IMR-90 (cell line): ENCODE results near the gene YLPM1. TPM values are rescaled to one million over a fixed set of nuclear protein-coding genes. Genes with fewer than 3 reads are reported as not detected.

Source experiments
- ATAC-seq: fragments of 200-7000 bp; cut with Tn5 transposase; 2 replicates; pipeline ENCODE4 v1.9.1; 2020; ENCODE audit warnings: low read depth, mild to moderate bottlenecking, moderate library complexity
- BruUV-seq: library from RNA; stranded (reverse); fragments of 400-500 nt; replicated peaks from 2 replicates; lab custom pipeline; 2021; lab: Mats Ljungman, UMichigan
- CTCF ChIA-PET: fragments of 300-600 bp; formaldehyde crosslinking; extraction: SDS; loops from one replicate; lab custom pipeline; 2021; ENCODE audit warnings: antibody characterized with exemption; lab: Yijun Ruan, JAX
- POLR2A ChIA-PET: fragments of 300-600 bp; sonication (Branson Sonifier 250); formaldehyde crosslinking; loops from one replicate; lab custom pipeline; 2022; ENCODE audit warnings: antibody characterized with exemption; ENCODE audit not compliant: unreplicated experiment; lab: Charles Lee
- DNase-seq: peaks from one replicate; pipeline ENCODE4 v3.0.0; 2013
- H2AFZ ChIP-seq: replicated peaks from 2 replicates; pipeline ENCODE3; 2013; ENCODE audit warnings: low read length, mild to moderate bottlenecking; ENCODE audit not compliant: poor library complexity
- H2AK5ac ChIP-seq: 2 replicates; pipeline ENCODE4 v1.6.1; 2013; ENCODE audit warnings: low read depth, low read length, inconsistent platforms
- H2AK9ac ChIP-seq: replicated peaks from 2 replicates; pipeline ENCODE3; 2013; ENCODE audit warnings: mild to moderate bottlenecking, low read depth, low read length, moderate library complexity; ENCODE audit not compliant: poor library complexity
- H2BK120ac ChIP-seq: 2 replicates; pipeline ENCODE4 v1.6.1; 2013; ENCODE audit warnings: low read depth, low read length, inconsistent platforms
- H2BK15ac ChIP-seq: 3 replicates; pipeline ENCODE4 v1.6.1; 2013; ENCODE audit warnings: low read depth, low read length, inconsistent platforms
- H2BK20ac ChIP-seq: 2 replicates; pipeline ENCODE4 v1.6.1; 2013; ENCODE audit warnings: low read depth, mild to moderate bottlenecking, inconsistent platforms, low read length, moderate library complexity
- H2BK5ac ChIP-seq: 2 replicates; pipeline ENCODE4 v1.6.1; 2013; ENCODE audit warnings: mild to moderate bottlenecking, low read depth, low read length, inconsistent platforms; ENCODE audit not compliant: poor library complexity, severe bottlenecking
- H3K14ac ChIP-seq: replicated peaks from 2 replicates; pipeline ENCODE4 v1.6.1; 2013; ENCODE audit warnings: low read depth, low read length, inconsistent platforms
- H3K18ac ChIP-seq: 2 replicates; pipeline ENCODE4 v1.6.1; 2013; ENCODE audit warnings: low read depth, low read length, control low read depth
- H3K23ac ChIP-seq: 2 replicates; pipeline ENCODE4 v1.6.1; 2013; ENCODE audit warnings: low read depth, low read length, inconsistent platforms
- H3K27ac ChIP-seq: 2 replicates; pipeline ENCODE4 v1.5.1; 2013; ENCODE audit warnings: mild to moderate bottlenecking, control low read depth, low read length; ENCODE audit not compliant: insufficient read depth
- H3K27me3 ChIP-seq: 2 replicates; pipeline ENCODE4 v1.6.1; 2013; ENCODE audit warnings: low read length; ENCODE audit not compliant: control insufficient read depth, insufficient read depth
- H3K36me3 ChIP-seq: 2 replicates; pipeline ENCODE4 v1.6.1; 2013; ENCODE audit warnings: low read length, mixed read lengths; ENCODE audit not compliant: control insufficient read depth, insufficient read depth
- H3K4ac ChIP-seq: 2 replicates; pipeline ENCODE4 v1.6.1; 2013; ENCODE audit warnings: low read depth, low read length, inconsistent platforms
- H3K4me1 ChIP-seq: 2 replicates; pipeline ENCODE4 v1.6.1; 2013; ENCODE audit warnings: low read length, mixed read lengths; ENCODE audit not compliant: control insufficient read depth, insufficient read depth
- H3K4me2 ChIP-seq: 2 replicates; pipeline ENCODE4 v1.6.1; 2013; ENCODE audit warnings: low read depth, mild to moderate bottlenecking, control low read depth, low read length, moderate library complexity
- H3K4me3 ChIP-seq: 2 replicates; pipeline ENCODE4 v1.5.1; 2013; ENCODE audit warnings: low read depth, mild to moderate bottlenecking, control low read depth, low read length, moderate library complexity; ENCODE audit not compliant: insufficient read depth
- H3K56ac ChIP-seq: 2 replicates; pipeline ENCODE4 v1.6.1; 2013; ENCODE audit warnings: low read length, inconsistent platforms; ENCODE audit not compliant: insufficient read depth; ENCODE audit errors: extremely low read depth
- H3K79me1 ChIP-seq, 2 experiments: 2 replicates each; pipeline ENCODE4 v1.6.1; 2013; ENCODE audit warnings: low read length in 2 of 2, inconsistent platforms in 1 of 2, low read depth in 1 of 2
- H3K9ac ChIP-seq: 2 replicates; pipeline ENCODE4 v1.6.1; 2013; ENCODE audit warnings: low read depth, low read length, control low read depth
- H3K9me1 ChIP-seq: 2 replicates; pipeline ENCODE4 v1.6.1; 2013; ENCODE audit warnings: low read length, inconsistent platforms; ENCODE audit not compliant: insufficient read depth
- H3K9me3 ChIP-seq: 2 replicates; pipeline ENCODE4 v1.6.1; 2013; ENCODE audit warnings: low read length; ENCODE audit not compliant: control insufficient read depth, insufficient read depth
- H4K20me1 ChIP-seq: 2 replicates; pipeline ENCODE4 v1.6.1; 2013; ENCODE audit warnings: low read length, inconsistent platforms; ENCODE audit not compliant: insufficient read depth
- H4K5ac ChIP-seq: 2 replicates; pipeline ENCODE4 v1.6.1; 2013; ENCODE audit warnings: mild to moderate bottlenecking, low read depth, low read length, control low read depth
- H4K8ac ChIP-seq, 2 experiments: 2 replicates each; pipeline ENCODE4 v1.6.1; 2013; ENCODE audit warnings: low read depth in 2 of 2, low read length in 2 of 2, control low read depth in 1 of 2, inconsistent platforms in 1 of 2
- H4K91ac ChIP-seq: 2 replicates; pipeline ENCODE4 v1.6.1; 2013; ENCODE audit warnings: low read depth, low read length, inconsistent platforms; ENCODE audit not compliant: insufficient read depth
- BHLHE40 ChIP-seq: fragments of 150-350 bp; IDR thresholded peaks from 2 replicates; pipeline ENCODE4 v1.6.1; 2016; ENCODE audit warnings: mild to moderate bottlenecking, low read depth, low read length
- CHD1 ChIP-seq: IDR thresholded peaks from 2 replicates; pipeline ENCODE4 v1.6.1; 2012; ENCODE audit warnings: low read depth, low read length, improper control_type of control experiment
- ELK1 ChIP-seq: fragments of 150-350 bp; IDR thresholded peaks from 2 replicates; pipeline ENCODE4 v1.6.1; 2016; ENCODE audit warnings: low read depth, mild to moderate bottlenecking, low read length, moderate library complexity, borderline replicate concordance
- FOS ChIP-seq: fragments of 150-350 bp; IDR thresholded peaks from 2 replicates; pipeline ENCODE4 v1.6.1; 2016; ENCODE audit warnings: low read depth, low read length
- RFX5 ChIP-seq: IDR thresholded peaks from 2 replicates; pipeline ENCODE4 v1.8.0; 2012; ENCODE audit warnings: low read depth, mild to moderate bottlenecking, low read length, moderate library complexity
- SMC3 ChIP-seq: fragments of 150-350 bp; IDR thresholded peaks from 2 replicates; pipeline ENCODE4 v1.6.1; 2016; ENCODE audit warnings: low read depth, mild to moderate bottlenecking, antibody characterized with exemption, low read length, moderate library complexity
- WGBS, 2 experiments: methylation state at CpG; one replicate each; pipeline versions ENCODE4 v1.1.5 to v1.1.7; 2013; ENCODE audit warnings: missing lambda C conversion rate in 2 of 2; ENCODE audit not compliant: insufficient read length in 1 of 2; ENCODE audit errors: extremely low coverage in 2 of 2; 5-methylcytosine and 5-hydroxymethylcytosine counted together
- dilution Hi-C: fragments of 300-500 bp; cut with HindIII; formaldehyde crosslinking; loops from one replicate; pipeline ENCODE4 v1.14.3; 2018; ENCODE audit warnings: low sequenced_read_pairs; ENCODE audit not compliant: unreplicated experiment
- in situ Hi-C: fragments of 300-500 bp; cut with MboI; formaldehyde crosslinking; loops from 3 replicates; pipeline ENCODE4 v1.14.3; 2019; ENCODE audit warnings: low sequenced_read_pairs, inconsistent platforms, mixed read lengths
- intact Hi-C: fragments of 100-400 bp; cut with micrococcal nuclease; formaldehyde crosslinking; loops from 2 replicates; pipeline ENCODE4 v1.10.0; 2022
- polyA plus RNA-seq, 3 experiments: library from polyadenylated mRNA; depleted of rRNA; stranded (reverse); fragments of >200 nt; gene quantifications; 2 replicates each; pipeline ENCODE4 v1.2.3, GENCODE V29; 2012; ENCODE audit warnings: low replicate concordance in 1 of 3
- total RNA-seq: library from RNA; depleted of rRNA; stranded (reverse); fragments of >200 nt; gene quantifications from 2 replicates; pipeline ENCODE4 v1.2.3, GENCODE V29; 2012
- TF ChIP-seq, protein P1 (sequence below): fragments of 150-350 bp; IDR thresholded peaks from 2 replicates; pipeline ENCODE4 v1.6.1; 2017; ENCODE audit warnings: mild to moderate bottlenecking, antibody characterized with exemption, low read length, low read depth

The YLPM1 gene
- total and polyA plus RNA-seq, 2 of the 4 experiments (the other 2 are of a cell fraction), result 8.2 to 19.7 TPM

DNA sequence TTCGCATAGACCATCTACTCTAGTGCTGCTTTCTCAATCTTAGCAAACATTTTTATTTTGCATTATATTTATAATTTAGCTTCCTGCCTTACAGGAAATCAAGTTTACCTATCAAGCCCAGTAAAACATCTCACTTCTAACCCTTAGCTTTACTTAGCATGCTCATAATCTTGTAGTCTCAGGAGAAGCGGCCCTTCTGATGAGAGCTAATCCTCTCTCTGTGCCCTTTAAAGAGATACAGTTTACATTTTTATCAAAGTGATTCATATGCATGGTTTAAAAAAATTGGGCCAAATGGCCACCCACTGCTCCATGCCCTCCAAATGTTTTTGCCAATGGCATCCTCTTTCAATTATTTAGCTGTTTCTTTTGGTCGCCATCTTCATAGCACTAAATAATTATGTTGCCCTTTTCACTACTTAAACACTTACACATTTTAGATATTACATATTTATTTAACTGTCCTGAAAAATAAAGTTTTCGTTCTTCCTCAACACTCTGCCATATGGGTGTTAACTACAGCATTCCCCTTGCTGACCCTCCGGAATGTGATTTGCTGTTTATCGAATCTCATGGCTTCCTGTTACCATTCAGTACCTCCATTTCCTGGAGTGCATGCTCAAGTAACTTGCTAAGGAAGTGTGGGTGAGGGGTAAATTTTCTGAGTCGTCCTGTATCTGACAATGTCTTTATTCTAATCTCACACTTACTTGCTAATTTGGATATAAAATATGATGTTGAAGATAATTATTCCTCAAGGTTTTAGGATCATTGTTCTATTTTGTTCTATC lies 29.3 kb downstream of the YLPM1 start:
- no TSS peak for BruUV-seq
- Histone ChIP-seq H4K5ac (no peak overlapping the region; the same call in 1 of the 2 replicates), H2BK120ac (peak overlapping the region; percentile 50), H3K27ac (peak overlapping the region; percentile 50; the same call in 1 of the 2 replicates), H4K91ac (peak overlapping the region; percentile 30; the same call in 1 of the 2 replicates), H2BK15ac (no peak overlapping the region), H3K23ac (0 out of 2 replicates have a peak overlapping the region, but pooled peaks have one; percentile 41), H2BK20ac (no peak overlapping the region), H4K20me1 (peaks cover 4% of the 10 kb centered on the region), H3K56ac (no peak overlapping the region), H3K9me3 (peaks cover 2% of the 10 kb centered on the region; the same call in 1 of the 2 replicates), H3K4me2 (peak overlapping the region; percentile 51), H3K9me1 (peaks cover 13% of the 10 kb centered on the region), H2AK9ac (no peak overlapping the region), H3K4me3 (no peak overlapping the region), H2BK5ac (peak overlapping the region; percentile 89), H3K79me1 (peaks cover 45 to 66% of the 10 kb centered on the region in 2 experiments), H3K18ac (peak overlapping the region; percentile 76; the same call in 1 of the 2 replicates), H2AFZ (no peak overlapping the region), H3K4me1 (peaks cover 10% of the 10 kb centered on the region), H3K27me3 (no peaks in the 10 kb centered on the region), H3K9ac (no peak overlapping the region), H3K14ac (peak overlapping the region; percentile 73; the same call in 1 of the 2 replicates), H3K36me3 (peaks cover 7% of the 10 kb centered on the region), H4K8ac (peak overlapping the region in 1 of 2 experiments; percentile 4; a peak in 2 of 4 replicates), H3K4ac (peak overlapping the region; percentile 65; the same call in 1 of the 2 replicates), H2AK5ac (0 out of 2 replicates have a peak overlapping the region, but pooled peaks have one; percentile 1)
- dilution Hi-C loops (no loop called here), intact Hi-C loops (no loop called here), in situ Hi-C loops (loop anchor here (10.0 kb wide), 1 partner anchor 288 kb away; no protein-coding TSS in a partner anchor)
- peak; percentile 80 for ATAC-seq
- POLR2A ChIA-PET, result no interaction called here
- CTCF ChIA-PET, result interaction anchor here (0.8 kb wide), 1 partner anchor 176 kb away, joined by 3 read pairs; no protein-coding TSS in a partner anchor
- DNase-seq, result peak; percentile 15
- no peak for TF ChIP-seq CHD1
- no peak for TF ChIP-seq BHLHE40
- TF ChIP-seq, protein P1, sequence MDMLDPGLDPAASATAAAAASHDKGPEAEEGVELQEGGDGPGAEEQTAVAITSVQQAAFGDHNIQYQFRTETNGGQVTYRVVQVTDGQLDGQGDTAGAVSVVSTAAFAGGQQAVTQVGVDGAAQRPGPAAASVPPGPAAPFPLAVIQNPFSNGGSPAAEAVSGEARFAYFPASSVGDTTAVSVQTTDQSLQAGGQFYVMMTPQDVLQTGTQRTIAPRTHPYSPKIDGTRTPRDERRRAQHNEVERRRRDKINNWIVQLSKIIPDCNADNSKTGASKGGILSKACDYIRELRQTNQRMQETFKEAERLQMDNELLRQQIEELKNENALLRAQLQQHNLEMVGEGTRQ, result no peak
- TF ChIP-seq FOS, result no peak
- TF ChIP-seq ELK1, result no peak
- TF ChIP-seq RFX5, result no peak
- no peak for TF ChIP-seq SMC3
- no CpG with 5 or more reads among the region's 7 CpGs for WGBS, 2 experiments
